GM04503 (cell line): Measurements from ENCODE around the gene NCK2.
"Not testable (repeated sequence)": the region's sequence is repeated elsewhere in the genome, so short reads cannot be mapped to it uniquely, and the experiment has no call there.

Experiments used
- DNase-seq: peaks from one replicate; pipeline ENCODE4 v3.0.0-alpha.2; 2012; ENCODE audit warnings: low read depth

Gene NCK2

DNA sequence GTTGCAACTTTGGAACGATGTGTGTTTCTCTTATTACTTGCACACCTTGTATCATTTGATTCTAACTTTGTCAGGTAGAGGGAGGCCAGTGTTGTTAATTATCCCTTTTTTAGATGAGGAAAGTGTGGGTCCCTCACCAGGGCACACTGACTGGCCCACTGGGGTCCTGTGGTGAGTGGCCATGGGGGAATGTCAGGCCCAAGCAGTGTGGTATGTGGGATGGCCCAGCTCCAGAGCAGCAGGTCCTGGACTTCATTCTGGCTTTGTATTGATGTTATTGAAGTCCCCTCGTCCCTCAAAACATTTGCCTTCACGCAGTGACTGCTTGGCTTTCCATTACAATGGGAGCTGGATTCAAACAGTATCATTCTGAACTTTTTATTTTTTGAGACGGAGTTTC, 11.7 kb downstream of the NCK2 start:
- no peak for DNase-seq

DNA sequence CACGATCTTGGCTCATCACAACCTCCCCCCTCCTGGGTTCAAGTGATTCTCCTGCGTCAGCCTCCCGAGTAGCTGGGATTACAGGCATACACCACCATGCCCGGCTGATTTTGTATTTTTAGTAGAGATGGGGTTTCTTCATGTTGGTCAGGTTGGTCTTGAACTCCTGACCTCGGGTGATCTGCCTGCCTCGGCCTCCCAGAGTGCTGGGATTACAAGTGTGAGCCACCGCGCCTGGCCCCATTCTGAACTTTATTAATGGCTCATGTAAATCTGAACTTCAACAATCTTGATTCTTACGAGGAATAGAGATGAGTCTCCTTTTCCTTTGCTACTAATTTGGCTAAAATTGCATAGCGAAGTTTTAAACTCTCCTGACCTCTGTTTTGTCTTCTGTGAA, 12.2 kb downstream of the NCK2 start:
- DNase-seq: not testable (repeated sequence)

DNA sequence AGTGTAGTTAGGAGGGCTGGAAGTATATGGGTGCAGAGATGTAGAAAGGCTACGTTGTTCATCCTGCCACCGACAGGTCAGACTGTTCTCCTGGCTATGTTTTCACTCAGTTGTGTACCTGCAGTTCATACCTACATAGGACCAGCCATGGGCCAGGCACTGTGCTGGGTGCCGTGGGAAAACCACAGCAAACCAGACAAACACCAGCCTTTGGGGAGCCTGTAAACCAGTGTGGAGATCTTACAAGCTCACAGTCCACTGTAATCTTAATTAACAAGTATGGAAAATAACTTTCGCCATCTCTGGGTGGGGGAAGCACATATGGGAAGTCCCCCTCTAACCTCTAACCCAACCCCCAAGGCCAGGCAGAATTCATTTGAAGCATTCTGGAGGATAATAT, 12.7 kb downstream of the NCK2 start:
- DNase-seq: no peak

DNA sequence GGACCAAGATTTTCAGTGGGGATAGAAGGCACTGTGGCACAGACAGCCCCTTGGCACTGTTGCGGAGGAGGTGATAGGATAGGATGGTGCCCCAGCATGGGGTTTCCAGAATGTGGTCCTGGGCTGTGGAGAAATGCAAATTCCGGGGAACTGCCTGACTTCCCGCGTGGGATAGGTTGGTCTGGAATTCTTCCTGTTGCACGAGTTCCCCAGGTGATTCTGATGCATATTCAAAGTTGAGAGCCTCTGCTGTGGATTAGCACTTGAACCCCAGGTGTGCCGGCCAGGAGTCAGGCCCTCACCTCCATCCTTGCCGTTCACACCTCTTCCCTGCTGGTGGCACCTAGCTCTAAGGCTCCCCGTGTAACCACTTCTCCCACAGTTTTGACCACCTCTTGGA, 15.5 kb downstream of the NCK2 start:
- DNase-seq: no peak

DNA sequence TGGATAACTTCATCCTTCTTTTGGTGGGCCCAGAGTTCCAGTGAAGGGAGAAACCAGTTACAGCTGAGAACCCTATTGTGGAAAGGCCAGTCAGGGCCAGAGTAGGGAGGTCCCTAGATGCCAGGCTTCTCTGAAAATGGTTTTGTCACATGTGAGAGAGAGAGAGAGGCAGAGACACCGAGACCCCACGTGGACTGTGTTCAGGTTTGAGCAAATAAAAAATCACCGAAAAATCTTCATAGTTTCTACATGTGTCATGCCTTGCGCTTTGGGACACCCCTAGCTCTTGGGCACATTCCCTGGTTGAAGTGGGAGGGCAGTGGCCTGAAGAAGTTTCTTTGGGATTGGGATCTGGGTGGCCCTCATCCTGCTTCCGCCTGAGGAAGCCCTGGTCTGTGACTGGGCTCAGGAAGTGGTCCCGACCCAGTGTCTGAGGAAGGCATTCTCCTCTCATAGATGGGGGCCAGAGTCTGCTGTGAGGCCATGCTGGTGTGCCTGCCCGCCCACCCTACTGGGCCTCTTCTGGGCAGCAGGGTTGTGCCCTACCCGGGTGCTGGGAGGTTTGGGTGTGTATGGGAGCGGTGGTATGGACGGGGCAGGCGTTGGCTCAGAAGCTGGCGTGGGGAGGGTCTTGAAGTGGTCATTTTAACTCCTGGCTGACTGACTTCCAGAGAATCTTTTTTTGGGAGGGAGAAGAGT, 16.1 kb downstream of the NCK2 start:
- DNase-seq: no peak

DNA sequence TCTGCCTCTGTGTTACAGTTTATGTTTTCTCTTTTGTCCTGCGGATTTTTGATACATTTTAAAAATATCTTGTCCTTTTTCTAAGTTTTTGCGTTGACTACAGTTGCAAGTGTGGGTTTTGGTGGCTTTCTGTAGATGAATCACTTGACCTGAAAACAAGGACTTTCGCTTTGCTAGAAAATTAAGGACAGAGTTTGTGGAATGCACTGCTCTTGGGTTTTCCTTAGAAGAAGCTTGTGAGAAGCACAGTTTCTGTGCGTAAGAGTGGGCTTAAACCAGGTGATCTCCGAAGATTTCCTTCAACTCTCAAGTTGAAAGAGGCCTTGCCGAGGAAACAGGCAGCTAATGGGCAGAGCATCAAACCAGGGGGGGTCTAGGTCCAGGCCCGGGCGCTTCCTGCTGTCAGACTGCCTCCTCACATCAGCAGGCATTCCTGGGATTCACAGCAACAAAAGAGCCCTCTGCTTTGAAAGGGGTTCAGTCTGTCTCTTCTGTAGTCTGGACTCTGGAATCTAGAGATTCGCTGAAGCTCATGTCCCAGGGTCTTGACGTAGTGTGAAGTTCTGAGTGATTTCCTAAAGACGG, 17.3 kb downstream of the NCK2 start:
- no peak for DNase-seq

DNA sequence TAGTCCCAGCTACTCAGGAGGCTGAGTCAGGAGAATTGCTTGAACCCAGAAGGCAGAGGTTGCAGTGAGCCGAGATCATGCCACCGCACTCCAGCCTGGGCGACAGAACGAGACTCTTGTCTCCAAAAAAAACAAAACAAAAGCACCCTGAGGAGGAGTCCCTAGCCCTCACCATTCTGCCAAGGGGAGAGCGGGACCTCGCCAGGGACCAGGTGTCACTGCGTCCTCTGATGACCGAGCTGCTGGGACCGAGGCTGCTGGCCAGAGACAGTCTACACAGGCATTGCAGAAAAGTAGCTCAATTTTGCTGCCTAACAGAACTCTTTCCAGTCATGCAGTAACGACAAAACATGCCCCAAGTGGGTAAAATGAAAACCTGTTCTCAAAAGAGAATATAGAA, 18.4 kb downstream of the NCK2 start:
- no peak for DNase-seq

DNA sequence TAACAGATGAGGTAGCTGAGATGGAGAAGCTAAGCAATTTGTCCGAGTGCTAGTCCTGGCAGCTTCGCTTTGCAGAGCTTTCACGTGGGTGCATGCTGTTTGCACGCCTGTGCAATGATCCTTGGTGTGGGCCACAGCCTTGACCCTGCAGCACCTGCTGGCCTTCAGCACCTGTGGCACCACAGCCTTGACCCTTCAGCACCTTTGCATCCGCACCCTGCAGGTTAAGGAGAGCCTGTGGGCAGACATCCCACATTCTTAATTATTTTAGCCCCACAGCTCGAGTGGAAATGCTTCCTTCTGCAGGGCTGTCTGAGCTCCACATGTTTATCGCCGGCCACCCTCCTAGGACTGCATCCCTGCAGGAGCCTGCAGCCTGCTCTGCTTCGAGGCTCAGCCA, 19.3 kb downstream of the NCK2 start:
- no peak for DNase-seq

DNA sequence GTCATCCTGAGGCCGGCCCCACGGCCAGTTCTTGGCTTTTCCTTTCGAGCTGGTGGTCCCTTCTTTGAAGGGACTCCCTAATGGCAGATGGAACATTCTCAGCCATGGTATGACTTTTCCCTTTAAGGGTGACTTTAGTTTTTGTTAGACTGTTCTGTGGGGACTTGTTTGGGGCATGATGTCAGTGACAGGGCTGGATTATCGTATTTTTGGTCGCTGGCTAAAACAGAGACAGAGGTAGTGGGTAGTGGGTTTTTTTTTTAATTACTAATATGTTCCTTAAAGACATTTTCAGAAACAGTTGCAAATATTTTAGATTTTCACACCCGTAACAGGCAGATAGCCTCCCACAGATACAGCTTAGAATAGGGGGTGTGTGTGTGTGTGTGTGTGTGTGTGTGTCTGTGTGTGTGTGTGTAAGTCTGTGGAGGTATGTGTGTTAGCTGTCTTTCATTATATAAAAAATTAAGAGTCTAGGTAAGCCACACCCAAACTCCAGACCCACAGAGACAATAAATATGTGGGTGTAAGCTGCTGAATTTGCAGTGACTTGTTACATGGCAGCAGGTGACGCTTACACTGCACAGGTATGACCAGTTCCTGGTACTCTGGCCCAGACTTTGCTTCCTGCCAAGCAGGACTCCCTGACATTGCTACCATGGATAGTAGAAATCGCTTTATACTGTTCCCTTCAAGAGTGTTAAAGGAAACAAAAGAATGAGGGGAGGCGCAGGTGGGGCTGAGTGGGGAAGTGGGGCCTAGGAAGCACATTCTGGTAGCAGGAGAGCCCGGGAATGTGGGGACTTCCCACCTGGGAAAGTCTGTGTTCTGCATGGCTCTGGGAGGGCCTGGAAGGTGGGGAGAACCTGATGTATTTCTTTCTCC, 20.9 kb downstream of the NCK2 start:
- no peak for DNase-seq

DNA sequence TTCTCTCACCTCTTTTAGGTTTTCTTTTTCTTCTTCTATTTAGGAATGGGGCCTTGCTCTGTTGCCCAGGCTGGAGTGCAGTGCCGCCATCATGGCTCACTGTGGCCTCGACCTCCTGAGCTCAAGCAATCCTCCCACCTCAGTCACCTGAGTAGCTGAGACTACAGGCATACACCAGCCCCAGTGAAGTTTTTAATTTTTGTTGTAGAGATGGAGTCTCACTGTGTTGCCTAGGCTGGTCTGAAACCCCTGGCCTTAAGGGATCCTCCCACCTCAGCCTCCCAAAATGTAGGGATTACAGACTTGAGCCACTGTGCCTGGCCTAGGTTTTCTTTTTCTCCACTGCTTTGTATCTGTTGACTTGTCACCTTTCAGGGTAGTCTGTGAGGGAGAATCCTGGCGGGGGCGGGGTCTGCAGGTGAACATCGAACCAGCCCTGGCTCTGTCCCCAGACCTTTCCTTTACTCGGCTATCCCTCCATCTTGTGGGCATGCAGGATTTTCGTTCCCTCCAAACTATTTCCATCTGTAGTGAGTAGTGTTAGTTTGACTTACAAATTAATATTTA, 21.7 kb downstream of the NCK2 start:
- DNase-seq: no peak

DNA sequence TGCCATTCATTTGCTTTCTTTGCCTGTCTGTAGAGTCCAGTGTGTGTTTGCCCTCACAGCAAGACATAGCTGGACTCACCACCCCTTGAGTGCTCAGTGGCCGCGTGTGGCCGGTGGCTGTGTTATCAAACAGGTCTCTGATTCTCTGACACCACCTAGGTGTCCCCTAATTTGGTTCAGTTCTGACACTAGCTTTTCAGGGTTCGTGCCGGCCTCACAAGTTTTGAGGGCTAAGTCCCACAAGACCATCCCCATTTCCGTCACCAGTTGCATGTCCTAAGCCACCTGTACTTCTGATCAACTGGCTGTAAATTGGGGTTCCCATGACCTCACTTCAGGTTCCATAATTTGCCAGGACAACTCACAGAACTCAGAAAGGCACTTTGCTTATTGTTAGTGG, 23.5 kb downstream of the NCK2 start:
- no peak for DNase-seq

DNA sequence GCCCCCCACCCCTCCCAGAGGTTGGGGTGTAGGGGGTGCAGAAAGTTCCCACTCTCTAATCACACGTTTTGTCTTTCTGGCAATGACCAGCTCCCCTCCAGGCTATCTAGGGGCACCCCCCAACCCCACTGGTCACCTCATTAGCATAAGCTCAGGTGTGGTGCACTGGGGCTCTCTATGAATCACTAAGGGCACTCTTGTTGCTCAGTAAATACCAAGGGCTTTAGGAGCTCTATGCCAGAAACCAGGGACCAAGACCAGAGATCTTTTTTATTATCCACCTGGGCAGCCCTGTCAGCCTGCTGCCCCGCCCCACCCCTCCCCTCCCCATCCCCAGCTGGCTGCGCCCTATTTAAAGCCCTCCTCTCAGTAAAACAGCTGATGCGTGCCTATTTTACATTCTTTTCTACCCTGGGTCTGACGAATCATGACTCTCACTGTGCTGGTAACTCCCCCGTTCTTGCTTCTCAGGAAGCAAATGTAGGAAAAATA, 24.3 kb downstream of the NCK2 start:
- no peak for DNase-seq

DNA sequence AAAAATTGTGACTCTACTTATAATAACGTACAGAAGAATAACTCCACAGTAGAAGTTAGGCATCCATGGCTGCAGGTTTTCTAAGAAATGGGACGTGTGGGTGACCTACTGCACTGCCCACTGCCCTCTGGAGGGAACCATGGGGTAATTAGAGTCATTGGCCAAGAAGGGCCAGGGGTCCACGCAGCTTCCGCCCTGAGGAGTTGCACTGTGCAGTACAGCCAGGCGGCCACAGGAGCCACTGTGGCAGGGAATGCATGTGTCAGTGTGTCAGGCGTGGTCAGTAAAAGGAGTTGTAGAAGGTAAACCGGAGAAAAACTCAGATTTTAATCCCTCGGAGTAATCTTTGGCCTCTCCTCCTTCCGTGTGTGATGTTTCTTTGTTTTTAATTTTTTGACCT, 24.8 kb downstream of the NCK2 start:
- DNase-seq: no peak

DNA sequence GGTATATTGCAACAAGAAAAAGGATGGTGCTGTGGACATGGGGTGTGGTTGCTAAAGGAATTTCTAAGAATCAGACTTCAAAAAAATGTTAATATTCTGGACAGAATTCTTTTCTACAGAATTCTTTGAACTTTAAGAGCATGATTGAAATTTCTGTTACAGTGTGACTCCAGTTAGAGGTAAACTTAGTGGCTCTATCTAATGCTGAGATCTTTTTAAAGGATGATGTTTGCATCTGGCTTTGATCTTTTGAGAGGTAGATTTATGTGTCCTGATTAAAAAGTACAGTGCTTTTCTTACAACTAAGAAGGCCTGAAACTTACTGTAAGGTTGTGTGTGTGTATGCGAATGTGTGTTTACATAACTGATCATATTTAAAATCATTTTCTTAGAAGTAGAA, 25.4 kb downstream of the NCK2 start:
- no peak for DNase-seq

DNA sequence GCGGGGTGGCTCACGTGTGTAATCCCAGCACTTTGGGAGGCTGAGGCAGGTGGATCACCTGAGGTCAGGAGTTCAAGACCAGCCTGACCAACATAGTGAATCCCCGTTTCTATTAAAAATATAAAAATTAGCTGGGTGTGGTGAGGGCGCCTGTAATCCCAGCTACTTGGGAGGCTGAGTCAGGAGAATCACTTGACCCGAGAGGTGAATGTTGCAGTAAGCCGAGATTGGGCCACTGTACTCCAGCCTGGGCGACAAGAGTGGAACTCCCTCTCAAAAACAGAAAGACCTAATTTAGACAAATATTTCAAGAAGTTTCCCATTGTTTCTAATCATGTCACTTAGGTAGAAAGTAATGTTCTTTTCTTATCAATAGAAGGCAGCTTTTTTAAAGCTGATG, 26.6 kb downstream of the NCK2 start:
- not testable (repeated sequence) for DNase-seq

DNA sequence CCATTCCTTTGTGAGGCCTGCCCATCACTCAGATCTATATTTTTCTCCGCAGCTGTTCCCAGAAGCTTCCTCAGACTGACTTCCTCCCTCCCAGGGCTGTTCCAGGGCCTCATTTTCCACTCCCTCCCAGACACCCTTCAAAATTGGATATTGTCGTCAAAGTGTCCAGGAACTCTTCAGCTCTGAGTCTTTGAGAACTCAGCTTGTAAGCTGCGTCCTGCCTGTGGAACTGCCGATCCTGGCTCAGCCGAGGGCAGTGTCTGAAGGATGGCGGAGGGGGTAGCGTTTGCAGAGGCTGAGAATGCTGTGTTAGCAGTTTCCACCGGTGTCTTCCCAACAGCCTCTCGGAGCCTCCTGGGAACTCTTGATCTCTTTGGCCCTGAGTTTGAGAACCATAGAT, 27.1 kb downstream of the NCK2 start:
- DNase-seq: no peak

DNA sequence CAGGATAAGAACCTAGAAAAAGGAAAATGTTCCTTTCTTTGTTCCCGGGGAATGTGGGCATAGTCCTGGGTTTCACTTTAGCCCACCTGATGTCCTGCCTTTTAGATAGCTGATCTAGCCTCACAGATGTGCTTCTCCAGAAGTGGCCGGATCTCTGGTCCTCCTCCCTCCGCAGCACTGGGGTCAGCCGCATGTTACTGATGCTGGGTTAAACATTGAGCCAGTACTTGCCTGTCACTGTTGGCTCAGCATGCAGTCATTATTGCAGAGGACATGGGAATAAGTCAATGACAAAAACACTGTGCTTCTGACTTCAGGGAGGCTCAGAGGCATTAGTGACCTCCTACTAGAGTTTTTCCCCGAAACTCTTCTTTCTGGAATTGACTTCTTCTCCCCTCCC, 27.6 kb downstream of the NCK2 start:
- DNase-seq: no peak

DNA sequence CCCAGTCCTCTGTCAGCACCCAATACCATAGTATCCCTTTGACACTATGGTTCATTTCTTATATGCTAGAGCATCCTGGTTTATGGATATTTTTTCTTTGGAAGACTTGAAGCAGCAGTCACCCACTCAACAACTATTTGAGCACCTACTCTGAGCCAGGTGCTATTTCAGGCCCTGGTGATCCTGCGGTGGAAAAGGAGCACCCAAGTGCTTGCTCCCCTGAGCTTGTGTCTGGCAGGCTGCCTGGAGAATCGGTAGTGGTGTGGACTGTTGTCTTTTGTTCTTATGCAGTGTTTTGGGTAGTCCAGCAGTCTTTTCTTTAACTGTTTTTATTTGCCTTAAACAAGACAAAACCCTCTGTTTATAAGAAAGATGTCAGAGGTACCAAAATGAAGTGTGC, 28.9 kb downstream of the NCK2 start:
- no peak for DNase-seq

DNA sequence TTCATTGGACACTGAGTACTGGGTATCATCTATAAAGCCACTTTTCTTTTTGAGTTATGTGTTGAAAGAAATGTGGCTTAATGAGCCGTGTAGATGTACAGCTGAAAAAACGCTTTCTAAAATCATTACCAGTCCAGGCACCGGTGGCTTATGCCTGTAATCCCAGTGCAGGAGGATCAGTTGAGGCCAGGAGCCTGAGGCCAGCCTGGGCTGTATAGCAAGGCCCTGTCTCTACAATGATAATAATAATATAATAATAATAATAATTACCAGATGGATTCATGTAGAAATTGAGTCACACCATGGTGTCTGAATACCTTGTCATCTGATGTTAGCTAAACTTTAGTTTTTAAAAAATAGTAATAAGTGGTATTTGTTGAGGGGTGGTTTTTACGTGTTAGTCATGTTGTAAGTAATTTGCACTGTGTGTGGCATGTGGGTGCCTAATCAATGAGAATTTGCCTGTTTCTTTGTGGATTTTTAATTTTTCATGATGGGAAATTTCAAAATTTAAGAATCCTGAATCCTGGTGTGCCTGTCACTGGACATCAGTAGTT, 30.1 kb downstream of the NCK2 start:
- DNase-seq: no peak

DNA sequence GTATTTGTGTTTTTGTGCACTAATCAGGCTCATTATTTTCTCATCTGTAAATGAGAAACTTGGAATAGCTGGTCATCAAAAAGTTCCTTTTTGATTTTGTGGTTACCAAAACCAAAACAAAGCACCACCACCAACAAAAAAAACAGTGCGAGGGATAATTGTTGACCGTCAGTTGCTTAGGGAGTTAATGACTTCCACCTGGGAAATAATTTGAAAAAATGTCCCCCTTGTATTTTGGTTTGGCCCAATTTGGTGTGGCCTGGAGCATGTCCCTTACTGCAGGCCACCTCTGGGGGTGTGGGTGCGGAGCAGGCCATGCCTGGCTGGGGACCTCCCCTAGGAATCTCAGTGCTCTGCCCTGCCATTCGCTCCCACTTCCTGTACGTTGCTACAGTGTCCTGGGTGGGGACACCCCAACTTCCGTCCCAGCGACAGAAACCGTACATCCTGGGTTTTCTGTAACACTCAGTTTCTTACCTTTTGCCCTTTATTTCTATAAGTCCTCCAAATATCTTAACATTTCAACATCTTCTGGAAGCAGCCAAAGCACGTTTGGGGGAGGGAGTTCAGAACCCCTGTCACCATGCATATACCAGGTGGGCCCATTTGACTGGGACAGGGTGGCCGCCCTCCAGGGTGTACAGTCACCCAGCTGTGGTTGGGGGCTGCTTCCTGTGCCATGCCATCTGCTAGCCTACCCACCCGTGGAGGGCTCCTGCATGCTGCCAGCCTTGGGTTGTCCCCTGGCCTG, 31.3 kb downstream of the NCK2 start:
- DNase-seq: no peak

DNA sequence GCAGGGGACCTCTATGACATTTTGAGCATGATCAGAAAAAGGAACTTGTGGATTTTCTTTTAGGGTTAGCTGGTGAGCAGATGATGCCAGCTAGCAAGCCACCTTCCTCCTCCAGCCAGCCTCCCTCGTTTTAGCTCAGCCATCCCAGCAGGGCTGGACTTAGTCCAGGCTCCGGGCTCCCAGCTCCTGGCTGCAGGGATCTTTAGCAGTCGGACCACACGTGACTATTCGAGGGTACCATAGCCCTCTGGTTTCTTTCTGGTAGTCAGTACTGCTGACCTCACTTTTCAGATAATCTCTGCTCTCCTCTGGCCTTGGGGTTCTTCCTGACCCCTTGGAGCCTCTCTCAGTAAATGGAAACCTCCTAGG, 31.8 kb downstream of the NCK2 start:
- DNase-seq: no peak

DNA sequence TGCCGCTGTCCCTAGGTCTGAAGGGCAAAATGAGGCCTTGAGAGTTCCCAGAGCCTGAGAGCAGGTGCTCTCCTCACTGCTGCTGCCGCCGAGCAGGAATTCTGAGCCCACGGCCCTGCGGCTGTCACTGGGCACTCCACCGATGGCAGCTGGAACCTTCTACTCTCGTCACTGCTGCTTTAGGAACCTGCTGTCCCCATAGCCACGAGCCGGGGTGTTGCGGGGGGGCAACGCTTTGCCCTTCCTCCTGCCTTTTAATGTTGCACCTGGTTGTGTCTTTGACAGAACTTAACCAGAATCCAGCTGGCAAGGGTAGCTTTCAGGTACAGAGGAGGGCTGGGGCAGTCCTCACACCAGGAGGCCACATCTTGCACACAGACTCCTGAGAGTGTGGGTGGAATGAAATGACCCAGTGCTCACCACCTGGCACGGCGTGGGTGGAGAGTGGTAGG, 32.3 kb downstream of the NCK2 start:
- DNase-seq: no peak
